ENCODE results near the gene SFRP4. TPM values are rescaled to one million over a fixed set of nuclear protein-coding genes. Genes with fewer than 3 reads are reported as not detected.

Gene SFRP4
- total RNA-seq, 1 experiment from 2014 or later: 0.03 TPM

Other genes with a start within 250 kb of the SFRP4 start
- not detected in 2 replicates for gene GPR141, start 233.1 kb downstream of the SFRP4 start, total RNA-seq (2014; rRNA removed; shearing (Covaris generic))
- gene NME8, start 68.2 kb downstream of the SFRP4 start, total RNA-seq (2014; rRNA removed; shearing (Covaris generic)): not detected in 2 replicates
- 44.0 and 48.6 TPM in 2 replicates for gene EPDR1, start 3.8 kb upstream of the SFRP4 start, total RNA-seq (2014; rRNA removed; shearing (Covaris generic))

Data from HT1080 (cell line).